NK-92 (cell line): ENCODE results near the gene EPHA2.

Experiments used
- DNase-seq: peaks from one replicate; lab custom pipeline; 2025; ENCODE audit not compliant: unreplicated experiment; lab: John Stamatoyannopoulos, UW

EPHA2 gene

GRCh38 chr1:16095447-16095846 is 60.4 kb downstream of the EPHA2 start:
- DNase-seq, result no peak

DNA sequence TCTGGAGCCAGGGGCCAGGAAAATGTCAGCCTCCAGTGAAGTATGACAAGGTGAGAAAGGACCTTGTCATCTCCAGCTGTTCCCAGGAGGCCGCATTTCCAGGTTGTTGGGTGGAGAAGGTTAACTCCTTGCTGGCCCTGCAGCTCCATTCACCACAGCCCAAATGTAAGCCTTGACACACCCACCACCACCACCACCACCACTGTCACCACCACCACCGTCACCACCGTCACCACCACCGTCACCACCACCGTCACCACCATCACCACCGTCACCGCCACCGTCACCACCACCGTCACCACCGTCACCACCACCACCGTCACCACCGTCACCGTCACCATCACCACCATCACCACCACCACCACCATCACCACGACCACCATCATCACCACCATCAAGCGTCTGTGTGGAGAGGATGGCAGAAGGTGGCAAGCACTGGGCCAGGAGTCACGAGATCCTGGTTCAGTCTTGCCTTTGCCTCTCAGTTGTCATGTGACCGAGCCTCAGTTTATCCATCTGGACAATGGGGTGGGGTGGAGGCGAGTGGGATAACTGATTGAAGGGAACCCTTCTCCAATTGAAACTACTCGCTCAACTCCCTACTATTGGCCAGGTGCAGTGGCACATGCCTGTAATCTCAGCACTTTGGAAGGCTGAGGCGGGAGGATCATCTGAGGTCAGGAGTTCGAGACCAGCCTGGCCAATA is 61.3 kb downstream of the EPHA2 start:
- DNase-seq, result no peak

- DNase-seq, result no peak
These were observed 62.3 kb downstream of the EPHA2 start for GRCh38 chr1:16093611-16094010.

DNA sequence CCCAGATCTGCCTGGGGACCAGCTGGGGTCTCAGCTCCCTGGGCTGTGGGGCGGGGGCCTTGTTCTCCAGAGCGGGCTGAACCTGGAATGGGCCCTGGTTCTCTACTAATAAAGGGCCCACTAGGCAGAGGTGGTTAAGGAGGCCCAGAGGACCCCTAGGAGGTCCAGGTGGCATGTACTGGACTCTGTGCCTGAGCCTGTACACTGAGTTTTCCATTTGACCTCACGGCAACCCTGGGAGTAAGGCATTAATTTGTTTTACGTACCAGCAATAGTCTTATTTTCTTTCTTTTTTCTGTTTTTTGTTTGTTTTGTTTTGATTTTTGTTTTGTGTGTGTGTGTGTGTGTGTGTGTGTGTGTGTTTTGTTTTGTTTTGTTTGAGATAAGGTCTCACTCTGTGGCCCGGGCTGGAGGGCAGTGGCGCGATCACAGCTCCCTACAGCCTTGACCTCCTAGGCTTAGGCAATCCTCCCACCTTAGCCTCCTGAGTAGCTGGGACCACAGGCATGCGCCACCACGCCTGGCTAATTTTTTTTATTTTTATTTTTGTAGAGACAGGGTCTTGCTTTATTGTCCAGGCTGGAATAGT is 62.9 kb downstream of the EPHA2 start:
- no peak for DNase-seq

GRCh38 chr1:16092097-16092922 is 63.6 kb downstream of the EPHA2 start:
- no peak for DNase-seq

DNA sequence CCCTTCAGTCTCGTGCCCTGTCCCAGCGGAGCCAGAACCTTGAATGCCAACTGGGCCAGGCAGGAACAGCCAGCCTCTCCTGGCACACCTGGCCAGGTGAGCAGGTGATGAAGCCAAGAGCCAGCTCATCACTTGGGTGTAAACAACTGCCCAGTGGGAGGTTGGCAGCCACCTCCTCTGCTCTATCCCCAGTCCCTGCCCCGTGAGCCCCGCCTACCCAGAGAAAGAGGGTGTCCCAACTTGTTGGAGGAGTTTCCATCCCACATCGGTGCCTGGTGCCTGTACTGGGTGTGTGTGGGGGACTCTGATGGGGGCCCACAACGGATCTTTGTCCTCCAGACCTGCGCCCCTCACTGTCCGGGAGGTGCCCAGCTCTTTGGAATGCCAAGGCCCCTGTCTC is 64.6 kb downstream of the EPHA2 start:
- DNase-seq, result no peak

GRCh38 chr1:16090076-16090826 is 65.6 kb downstream of the EPHA2 start:
- no peak for DNase-seq

- no peak for DNase-seq
These were observed 66.9 kb downstream of the EPHA2 start for GRCh38 chr1:16088996-16089395.

DNA sequence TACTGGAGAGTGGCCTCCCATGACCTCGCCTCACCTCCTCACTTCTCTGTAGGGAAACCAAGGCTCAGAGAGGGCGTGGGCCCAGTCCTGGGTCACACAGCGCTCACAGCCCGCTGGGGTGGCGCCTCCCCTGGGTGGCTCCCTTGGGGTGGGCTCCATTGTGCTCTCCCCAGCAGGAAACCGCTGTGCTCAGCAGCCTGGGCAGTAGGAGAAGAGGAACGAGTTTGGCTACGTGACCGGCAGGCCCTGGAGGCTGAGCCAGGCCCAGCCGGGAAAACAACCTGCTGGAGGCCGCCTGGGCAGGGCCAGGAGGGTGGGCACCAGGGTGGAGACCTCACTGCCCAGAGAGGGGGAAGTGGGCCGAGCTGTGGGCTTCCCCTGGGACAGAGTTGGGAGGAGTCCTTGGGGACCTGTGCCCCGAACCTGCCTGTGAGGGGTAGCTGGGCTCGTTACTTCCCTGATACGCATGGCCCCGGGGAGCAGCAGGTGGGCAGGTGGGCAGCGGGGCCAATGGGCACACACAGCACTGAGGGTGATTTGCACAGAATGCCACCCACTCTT is 67.4 kb downstream of the EPHA2 start:
- DNase-seq, result no peak

DNA sequence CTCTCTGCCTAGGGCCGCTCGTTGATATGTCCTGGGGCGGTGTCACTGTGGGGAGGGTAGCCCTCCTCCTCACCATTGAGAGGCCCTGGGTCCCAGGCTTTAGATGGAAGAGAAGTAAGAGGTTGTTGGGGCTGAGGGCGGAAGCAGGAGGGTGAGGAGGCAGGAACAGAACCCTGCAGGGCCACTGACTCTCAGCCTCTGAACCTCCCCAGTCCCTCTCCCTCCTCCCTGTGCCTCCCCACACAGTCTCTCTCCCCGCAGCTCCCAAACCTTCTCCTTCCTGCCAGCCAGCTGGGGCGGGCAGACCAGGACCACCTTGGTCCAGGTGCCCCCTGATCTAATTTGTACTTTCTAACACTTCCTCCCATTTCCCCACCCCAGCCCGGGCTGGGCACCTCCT is 68.1 kb downstream of the EPHA2 start:
- DNase-seq, result no peak

DNA sequence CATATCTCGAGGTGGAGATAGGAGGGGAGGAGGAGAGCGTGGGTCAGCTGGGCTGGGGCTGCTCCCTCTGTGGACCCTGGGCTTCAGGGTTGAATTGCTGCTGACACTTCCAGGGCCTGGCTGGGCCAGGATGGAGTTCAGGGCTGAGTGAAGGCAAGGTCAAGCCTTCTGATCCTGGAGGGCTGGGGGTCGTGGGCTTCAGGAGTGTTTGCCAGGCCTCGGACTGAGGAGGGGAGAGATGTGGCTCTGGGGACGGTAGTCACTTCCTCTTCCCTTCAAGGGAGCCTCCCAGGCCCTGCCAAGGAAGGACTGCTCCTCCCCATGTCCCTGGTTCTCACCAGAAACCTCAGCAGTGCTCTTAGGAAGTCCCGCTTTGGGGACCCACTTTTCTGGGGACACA is 70.3 kb downstream of the EPHA2 start:
- DNase-seq, result no peak

DNA sequence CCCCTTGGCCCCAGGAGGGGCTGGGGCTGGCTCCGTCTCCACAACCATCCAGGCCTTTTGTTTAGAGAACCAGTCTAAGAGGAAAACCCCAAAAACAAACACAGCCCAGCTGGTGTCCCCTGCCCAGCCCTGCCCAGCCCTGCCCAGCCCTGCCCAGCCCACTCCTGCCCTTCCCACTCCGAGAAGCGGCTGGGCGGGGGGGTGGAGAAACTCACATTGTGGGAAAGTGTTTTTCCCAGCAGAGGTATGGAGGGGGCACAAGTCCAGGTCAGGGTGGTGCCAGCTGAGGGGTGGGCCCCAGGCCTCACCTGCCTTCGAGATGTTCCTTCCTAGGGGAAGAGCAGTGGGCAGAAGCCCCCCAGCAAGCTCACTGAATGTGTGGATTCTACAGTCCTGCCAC is 72.4 kb downstream of the EPHA2 start:
- DNase-seq, result no peak

GRCh38 chr1:16082283-16083038 is 73.4 kb downstream of the EPHA2 start:
- no peak for DNase-seq

- no peak for DNase-seq
These were observed 74.2 kb downstream of the EPHA2 start for GRCh38 chr1:16081636-16082035.

DNA sequence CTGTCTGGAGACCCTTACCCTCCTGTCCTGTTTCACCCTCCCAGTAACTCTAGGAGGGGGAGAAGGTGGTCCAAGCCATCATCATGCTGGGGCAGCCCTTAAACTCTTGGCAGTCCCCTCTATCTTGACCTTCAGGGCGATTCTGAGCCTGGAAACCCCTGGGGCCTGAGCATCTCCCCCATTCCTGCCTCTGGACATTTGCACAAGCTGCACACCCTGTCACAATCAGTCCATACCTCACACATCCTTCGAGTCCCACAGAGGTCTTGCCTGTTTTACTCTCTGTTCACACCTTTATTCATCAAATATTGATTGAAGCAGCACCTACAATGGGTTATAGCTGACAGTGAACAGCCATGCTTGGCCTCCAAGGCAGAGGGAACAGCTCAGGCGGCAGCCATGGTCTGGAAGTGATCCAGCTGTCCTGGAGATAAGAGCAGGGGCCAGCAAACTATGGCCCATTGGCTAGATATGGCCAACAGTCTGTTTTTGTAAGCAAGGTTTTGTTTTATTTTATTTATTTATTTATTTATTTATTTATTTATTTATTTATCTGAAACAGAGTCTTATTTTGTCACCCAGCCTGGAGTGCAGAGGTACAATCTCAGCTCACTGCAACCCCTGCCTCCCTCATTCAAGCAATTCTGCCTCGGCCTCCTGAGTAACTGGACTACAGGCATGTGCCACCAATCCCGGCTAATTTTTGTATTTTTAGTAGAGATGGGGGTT is 75.3 kb downstream of the EPHA2 start:
- DNase-seq, result no peak

DNA sequence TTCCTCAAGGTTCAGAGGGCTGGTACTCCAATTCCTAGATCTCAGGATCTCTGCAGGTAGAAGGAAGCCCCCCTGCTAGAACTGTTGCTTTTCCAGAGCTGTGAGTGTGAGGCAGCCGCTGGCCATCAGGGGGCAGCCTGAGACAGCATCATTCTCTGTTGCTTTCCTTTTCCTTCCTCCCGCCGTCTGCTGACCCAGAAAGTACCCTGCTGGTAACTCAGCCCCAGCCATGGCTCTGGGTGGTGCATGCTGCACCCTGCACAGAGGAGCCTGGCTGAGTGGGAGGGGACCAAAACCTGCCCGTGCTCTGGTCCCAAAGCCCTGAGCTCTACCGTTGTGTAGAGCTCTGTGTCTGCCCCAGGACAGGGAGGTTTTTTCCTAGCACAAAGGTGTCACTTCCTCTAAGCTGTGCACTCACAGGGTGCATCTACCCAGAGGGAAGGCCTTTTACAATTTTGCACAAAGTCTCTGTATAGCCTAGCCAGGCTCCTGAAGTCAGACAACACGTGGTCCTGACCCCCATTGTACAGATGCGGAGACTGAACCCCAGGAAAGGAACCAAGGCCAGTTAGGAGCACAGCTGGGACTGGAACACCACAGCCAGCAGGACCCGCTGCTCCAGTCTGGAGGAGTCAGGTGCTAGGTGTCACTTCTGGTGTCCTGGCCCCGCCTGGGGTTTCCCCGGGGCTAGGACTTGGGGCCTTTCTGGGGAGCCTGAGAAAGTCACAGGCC is 76.8 kb downstream of the EPHA2 start:
- DNase-seq, result no peak

- DNase-seq, result no peak
These were observed 78.2 kb downstream of the EPHA2 start for GRCh38 chr1:16077406-16078245.

DNA sequence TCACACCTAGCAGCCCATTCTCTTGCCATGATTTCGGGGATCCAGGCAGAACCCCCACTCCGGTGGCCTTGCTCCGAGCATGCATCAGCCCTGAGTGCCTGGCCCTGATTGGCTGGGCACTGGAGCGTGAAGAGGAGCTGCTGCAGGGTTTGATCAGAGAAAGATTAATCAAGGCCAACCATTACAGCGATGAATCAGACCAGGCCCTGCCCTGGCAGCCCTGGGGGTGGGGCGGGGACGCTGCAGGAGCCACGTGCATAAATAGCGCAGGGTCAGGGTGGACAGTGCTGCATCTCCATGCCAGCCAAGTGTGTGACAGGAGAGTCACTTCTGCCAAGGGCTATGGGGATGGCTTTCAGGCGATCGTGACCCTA is 79.0 kb downstream of the EPHA2 start:
- DNase-seq, result no peak
